GM18951 (cell line): Measurements from ENCODE around the gene MFF.

ENCODE experiments used
- POLR2A ChIP-seq: IDR thresholded peaks from 4 replicates; pipeline ENCODE4 v1.6.1; 2011; ENCODE audit warnings: mild to moderate bottlenecking; ENCODE audit not compliant: insufficient read length, insufficient read depth; ENCODE audit errors: extremely low read depth
- in situ Hi-C: fragments of 300-500 bp; cut with MboI; formaldehyde crosslinking; loops from one replicate; pipeline ENCODE4 v1.12.0; 2022; ENCODE audit warnings: low sequenced_read_pairs, mixed read lengths, inconsistent platforms; ENCODE audit not compliant: unreplicated experiment

MFF gene

GRCh38 chr2:227312579-227312978 lies 12.5 kb upstream of the MFF start:
- TF ChIP-seq POLR2A, result no peak
- in situ Hi-C loops, result no loop called here

GRCh38 chr2:227313310-227313709 lies 11.7 kb upstream of the MFF start:
- in situ Hi-C loops, result no loop called here
- no peak for TF ChIP-seq POLR2A

- TF ChIP-seq POLR2A, result no peak
- in situ Hi-C loops, result no loop called here
These were observed 7.2 kb upstream of the MFF start for GRCh38 chr2:227317834-227318233.

GRCh38 chr2:227320305-227321094 lies 4.6 kb upstream of the MFF start:
- no peak for TF ChIP-seq POLR2A
- in situ Hi-C loops, result no loop called here

GRCh38 chr2:227322530-227323205 lies 2.4 kb upstream of the MFF start:
- TF ChIP-seq POLR2A, result no peak
- in situ Hi-C loops, result no loop called here

- TF ChIP-seq POLR2A, result no peak
- in situ Hi-C loops, result no loop called here
These were observed 1.2 kb upstream of the MFF start for GRCh38 chr2:227323818-227324217.

- in situ Hi-C loops, result no loop called here
- no peak for TF ChIP-seq POLR2A
These were observed 433 bp upstream of the MFF start for GRCh38 chr2:227324642-227324994.

GRCh38 chr2:227325839-227326195 lies 766 bp downstream of the MFF start:
- in situ Hi-C loops, result no loop called here
- no peak for TF ChIP-seq POLR2A

GRCh38 chr2:227326783-227327182 lies 1.7 kb downstream of the MFF start:
- in situ Hi-C loops, result no loop called here
- no peak for TF ChIP-seq POLR2A

- no peak for TF ChIP-seq POLR2A
- in situ Hi-C loops, result no loop called here
These were observed 10.7 kb downstream of the MFF start for GRCh38 chr2:227335713-227336112.

- no peak for TF ChIP-seq POLR2A
These were observed 12.4 kb downstream of the MFF start for GRCh38 chr2:227337442-227337841.

GRCh38 chr2:227339098-227339599 lies 14.1 kb downstream of the MFF start:
- TF ChIP-seq POLR2A, result no peak
- in situ Hi-C loops, result no loop called here

More at GRCh38 chr2:227337442-227337841, 12.4 kb downstream of the MFF start:
- in situ Hi-C loops, result no loop called here

- in situ Hi-C loops, result no loop called here
- no peak for TF ChIP-seq POLR2A
These were observed 15.1 kb downstream of the MFF start for GRCh38 chr2:227340106-227340505.

- in situ Hi-C loops, result no loop called here
These were observed 16.5 kb downstream of the MFF start for GRCh38 chr2:227341553-227341952.

More at GRCh38 chr2:227341553-227341952, 16.5 kb downstream of the MFF start:
- TF ChIP-seq POLR2A, result no peak
